Measurements from ENCODE around the gene DNMT1.

- no peak for TF ChIP-seq POLR2AphosphoS5 (IDR thresholded peaks at IDR 0.05)
- TF ChIP-seq CTCF (IDR thresholded peaks at IDR 0.05): no peak
- no peak for TF ChIP-seq POLR2A (IDR thresholded peaks at IDR 0.05)
These were observed 45.3 kb downstream of the DNMT1 start for GRCh38 chr19:10149427-10149826.
